ENCODE data around the gene SLC8A3.

DNA sequence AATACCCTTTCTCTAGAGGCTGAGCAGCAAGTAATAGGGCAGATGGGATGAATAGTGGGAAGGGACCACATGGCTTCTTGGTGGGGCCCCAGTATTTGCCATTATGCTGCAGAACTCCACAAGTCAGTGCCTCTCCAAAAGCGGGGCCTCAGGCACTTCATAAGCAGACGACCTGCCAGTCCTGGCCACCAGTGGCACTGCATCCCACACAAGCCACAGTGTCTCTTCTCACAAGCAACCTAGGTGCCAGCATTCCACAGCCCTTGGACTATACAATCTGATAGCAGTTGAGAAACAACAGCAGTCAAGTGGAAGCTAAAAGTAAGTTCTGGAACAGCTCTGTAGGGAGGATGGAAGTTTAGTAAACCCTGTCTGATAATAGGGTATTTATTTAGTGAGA lies 4.2 kb upstream of the SLC8A3 start:
- TF ChIP-seq RAD21 (IDR thresholded peaks at IDR 0.05; ENCODE audit: low read length) (no peak), NRF1 (IDR thresholded peaks at IDR 0.05; ENCODE audit: low read depth, low read length) (no peak), SIN3A (IDR thresholded peaks at IDR 0.05; ENCODE audit: borderline replicate concordance, low read depth, low read length) (no peak), EP300 (IDR thresholded peaks at IDR 0.05; ENCODE audit: borderline replicate concordance in 1 of 2, low read depth in 1 of 2, low read length in 1 of 2) (no peak), YY1 (IDR thresholded peaks at IDR 0.05; ENCODE audit: low read depth) (no peak), RCOR1 (IDR thresholded peaks at IDR 0.05; ENCODE audit: low read length) (no peak), POLR2AphosphoS5 (IDR thresholded peaks at IDR 0.05; ENCODE audit: low read depth, low read length) (no peak), NFIC (IDR thresholded peaks at IDR 0.05; ENCODE audit: borderline replicate concordance) (no peak), GATA2 (CRISPR knock-in tag; IDR thresholded peaks at IDR 0.05) (no peak)
- TF ChIP-seq, protein P1, sequence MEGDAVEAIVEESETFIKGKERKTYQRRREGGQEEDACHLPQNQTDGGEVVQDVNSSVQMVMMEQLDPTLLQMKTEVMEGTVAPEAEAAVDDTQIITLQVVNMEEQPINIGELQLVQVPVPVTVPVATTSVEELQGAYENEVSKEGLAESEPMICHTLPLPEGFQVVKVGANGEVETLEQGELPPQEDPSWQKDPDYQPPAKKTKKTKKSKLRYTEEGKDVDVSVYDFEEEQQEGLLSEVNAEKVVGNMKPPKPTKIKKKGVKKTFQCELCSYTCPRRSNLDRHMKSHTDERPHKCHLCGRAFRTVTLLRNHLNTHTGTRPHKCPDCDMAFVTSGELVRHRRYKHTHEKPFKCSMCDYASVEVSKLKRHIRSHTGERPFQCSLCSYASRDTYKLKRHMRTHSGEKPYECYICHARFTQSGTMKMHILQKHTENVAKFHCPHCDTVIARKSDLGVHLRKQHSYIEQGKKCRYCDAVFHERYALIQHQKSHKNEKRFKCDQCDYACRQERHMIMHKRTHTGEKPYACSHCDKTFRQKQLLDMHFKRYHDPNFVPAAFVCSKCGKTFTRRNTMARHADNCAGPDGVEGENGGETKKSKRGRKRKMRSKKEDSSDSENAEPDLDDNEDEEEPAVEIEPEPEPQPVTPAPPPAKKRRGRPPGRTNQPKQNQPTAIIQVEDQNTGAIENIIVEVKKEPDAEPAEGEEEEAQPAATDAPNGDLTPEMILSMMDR (IDR thresholded peaks at IDR 0.05): no peak
- TF ChIP-seq, protein P2, sequence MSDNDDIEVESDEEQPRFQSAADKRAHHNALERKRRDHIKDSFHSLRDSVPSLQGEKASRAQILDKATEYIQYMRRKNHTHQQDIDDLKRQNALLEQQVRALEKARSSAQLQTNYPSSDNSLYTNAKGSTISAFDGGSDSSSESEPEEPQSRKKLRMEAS (IDR thresholded peaks at IDR 0.05; ENCODE audit: low read depth): no peak
- TF ChIP-seq, protein P3, sequence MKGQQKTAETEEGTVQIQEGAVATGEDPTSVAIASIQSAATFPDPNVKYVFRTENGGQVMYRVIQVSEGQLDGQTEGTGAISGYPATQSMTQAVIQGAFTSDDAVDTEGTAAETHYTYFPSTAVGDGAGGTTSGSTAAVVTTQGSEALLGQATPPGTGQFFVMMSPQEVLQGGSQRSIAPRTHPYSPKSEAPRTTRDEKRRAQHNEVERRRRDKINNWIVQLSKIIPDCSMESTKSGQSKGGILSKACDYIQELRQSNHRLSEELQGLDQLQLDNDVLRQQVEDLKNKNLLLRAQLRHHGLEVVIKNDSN (IDR thresholded peaks at IDR 0.05; ENCODE audit: borderline replicate concordance, low read depth): no peak

Data from SK-N-SH (cell line).